Raji (cell line): Measurements from ENCODE around the gene ZNF778.

Source experiments
- POLR2A ChIP-seq: IDR thresholded peaks from 2 replicates; pipeline ENCODE4 v1.6.1; 2011; ENCODE audit warnings: low read depth, low read length, control low read depth; ENCODE audit not compliant: insufficient read depth

ZNF778 gene

DNA sequence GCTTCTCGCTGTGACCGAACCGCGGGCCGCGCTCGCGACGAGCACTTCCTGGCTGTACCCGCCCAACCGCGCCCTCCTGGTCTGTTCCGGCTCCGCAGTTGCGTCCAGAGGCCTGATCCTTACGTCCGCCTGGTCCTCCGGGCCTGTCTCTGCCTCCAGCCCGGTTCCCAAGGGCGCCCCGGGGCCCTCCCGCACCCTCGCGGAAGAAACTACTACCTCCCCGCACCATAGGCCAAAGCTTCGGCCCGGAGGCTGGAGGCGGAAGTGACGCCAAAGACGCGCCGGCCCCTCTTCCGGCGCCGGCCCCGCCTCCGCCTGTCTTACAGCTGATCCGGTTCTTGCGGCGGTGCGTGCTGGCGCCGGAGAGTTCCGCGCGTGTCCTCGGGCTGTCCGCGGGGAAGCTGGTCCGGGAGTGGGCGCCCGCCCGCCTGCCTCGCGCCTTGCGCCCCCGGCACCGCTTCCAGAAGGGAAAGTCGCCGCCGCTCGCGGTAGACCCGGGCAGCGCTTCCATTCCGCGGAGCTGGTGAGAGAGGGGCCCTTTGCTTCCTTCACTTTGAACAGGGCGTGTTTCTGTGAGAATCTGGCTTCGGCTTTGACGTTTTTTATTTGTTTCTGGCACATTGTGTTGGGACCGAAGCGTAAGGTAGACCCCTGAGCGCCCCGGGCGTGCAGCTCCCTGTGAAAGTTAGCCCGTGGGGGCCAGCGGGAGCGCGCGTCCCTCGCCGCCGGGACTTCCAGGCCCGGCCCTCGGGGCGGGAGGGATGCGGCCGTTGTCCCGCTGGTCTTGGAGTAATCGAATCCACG, at the start of gene ZNF778:
Gene ZNF778, plus strand, starts transcription at position 316 of the 804 bp plus-strand sequence. CDS start 3,425 bp downstream, outside the sequence.
- peak; percentile 83 for TF ChIP-seq POLR2A

DNA sequence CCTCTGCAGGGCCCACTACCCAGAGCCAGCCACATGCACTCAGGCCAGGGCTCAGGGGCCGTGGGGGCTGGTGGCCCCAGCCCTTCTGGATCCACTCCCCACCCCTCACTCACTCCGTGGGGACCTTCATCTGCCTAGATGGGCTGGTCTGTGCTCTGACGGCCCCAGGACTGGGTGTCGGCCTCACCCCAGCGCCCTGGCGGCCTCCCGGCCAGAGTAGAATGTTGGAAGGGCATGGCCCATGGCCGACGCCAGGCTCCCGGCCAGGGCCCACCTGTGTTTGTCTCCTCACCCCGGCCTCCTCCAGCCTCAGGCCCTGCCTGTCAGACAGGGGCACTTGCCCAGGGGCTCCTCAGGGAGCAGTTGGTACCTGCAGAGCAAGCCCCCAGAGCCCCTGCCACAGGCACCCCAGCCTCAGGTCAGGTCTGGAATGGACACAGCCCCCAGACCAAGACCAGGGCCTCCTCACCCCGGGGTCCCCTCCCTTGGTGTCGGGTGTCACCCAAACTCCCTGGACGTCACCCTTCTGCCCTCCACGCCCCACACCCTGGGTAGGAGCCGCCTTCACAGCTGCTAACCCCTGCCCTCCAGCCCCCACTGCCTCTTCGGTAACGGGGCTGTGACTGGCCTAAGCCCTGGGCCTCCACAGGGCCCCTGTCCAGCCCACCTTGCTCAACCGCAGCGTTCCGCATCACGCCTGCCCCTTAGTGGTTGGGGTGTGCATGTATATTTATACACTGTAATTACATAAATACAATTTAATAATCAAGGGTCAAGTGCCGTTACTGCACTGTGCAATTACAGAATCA, 48.9 kb upstream of the ZNF778 start:
- TF ChIP-seq POLR2A = no peak

DNA sequence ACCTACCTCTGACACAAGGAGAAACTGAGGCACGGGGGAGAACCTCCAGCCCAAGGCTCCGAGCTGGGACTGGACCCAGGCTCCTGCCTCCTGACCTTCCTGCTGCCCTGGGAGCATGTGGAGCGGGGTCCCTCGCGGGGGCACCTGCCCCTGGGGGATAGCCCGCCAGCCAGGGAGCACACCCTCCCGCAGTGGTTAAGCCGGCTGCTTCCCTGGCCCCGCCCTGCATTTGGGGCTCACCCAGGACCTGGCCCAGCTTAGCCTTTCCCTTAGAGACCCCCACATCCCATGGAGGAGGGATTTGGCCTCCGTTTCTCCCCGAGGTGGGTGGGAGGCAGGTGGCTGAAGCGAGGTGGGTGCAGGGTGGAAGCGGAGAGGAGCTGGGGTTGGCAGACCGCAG, 47.7 kb upstream of the ZNF778 start:
- no peak for TF ChIP-seq POLR2A

DNA sequence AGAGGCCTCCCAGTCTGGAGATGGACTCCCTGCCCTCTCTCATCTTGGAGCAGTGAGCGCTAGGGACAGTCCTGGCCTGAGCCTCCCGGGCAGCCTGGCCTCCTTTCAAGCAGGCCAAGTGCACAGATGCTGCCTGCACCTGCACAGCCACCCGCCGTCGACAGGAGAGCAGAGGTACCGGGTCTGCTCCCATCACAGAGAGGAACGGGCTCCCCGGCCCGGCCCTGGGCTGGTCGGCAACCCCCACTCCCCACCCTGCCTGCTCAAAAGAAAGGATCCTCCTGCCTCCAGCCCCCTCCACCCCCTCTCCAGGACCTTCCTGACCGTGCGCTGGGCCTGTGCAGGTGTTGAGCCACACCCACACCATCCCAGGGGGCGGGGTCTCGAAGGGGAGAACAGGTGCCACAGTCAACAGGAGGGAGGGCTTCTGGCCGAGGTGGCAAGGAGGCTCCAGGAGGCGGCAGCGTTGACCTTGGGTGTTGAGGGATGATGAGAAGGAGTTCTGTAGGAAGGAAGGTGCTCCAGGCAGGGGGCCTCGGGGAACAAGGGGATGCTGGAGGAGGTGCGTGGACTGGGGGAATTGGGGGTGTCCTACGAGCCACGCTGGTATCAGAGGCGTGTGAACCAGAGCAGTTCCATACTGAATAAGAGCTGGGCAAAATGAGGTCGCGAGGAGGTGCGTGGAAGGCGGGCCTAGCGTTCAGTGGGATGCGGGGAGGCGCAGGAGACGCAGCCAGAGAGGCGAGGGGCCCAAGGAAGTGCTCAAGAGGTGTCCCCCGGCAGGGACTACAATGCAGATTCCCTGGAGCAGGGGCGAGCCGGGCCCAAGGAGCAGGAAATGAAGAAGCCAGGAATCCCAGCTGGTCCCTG, 46.9 kb upstream of the ZNF778 start:
- TF ChIP-seq POLR2A = no peak

DNA sequence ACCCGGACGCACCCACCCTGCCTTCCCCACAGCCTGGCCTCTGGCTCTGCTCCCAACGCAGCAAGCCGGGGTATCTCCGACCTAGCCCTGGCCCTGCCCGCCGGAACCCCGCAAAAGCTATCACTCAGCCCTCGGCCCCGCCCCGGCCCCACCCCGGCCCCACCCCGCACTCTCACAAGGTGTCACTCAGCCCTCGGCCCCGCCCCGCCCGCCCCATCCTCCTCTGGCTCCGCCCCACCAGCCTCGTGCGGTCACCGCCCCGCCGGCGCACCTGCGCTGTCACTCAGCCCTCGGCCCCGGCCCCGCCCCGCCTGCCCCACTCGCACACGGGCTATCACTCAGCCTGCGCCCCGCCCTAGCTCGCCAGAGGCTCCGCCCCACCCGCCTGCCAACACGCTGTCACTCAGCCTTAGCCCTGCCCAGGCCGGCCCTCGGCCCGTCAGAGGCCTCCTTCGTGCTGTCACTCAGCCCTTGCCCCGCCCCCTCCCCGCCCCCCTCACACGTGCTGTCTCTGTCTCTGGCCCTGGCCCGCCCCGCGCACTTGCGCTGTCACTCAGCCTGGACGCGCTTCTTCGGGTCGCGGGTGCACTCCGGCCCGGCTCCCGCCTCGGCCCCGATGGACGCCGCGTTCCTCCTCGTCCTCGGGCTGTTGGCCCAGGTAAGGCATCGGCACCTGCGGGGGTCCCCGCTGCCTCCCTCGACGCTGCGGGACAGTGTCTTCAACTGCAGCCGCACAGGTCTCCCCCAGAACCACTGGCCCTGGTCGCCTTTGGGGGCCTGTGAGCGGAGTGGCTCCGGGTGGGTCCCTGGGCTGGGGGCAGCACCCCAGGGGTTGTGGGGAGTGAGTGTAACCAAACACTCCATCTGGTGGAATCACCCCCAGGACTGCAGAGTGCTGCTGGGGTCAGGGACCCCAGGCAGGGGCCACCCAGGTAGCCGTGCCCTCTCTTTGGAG, 46.0 kb upstream of the ZNF778 start, which contains the start of gene CDH15:
Gene CDH15, plus strand, starts transcription at position 533 of the 955 bp plus-strand sequence. Its CDS starts 84 bp downstream, at position 617.
- TF ChIP-seq POLR2A = no peak

DNA sequence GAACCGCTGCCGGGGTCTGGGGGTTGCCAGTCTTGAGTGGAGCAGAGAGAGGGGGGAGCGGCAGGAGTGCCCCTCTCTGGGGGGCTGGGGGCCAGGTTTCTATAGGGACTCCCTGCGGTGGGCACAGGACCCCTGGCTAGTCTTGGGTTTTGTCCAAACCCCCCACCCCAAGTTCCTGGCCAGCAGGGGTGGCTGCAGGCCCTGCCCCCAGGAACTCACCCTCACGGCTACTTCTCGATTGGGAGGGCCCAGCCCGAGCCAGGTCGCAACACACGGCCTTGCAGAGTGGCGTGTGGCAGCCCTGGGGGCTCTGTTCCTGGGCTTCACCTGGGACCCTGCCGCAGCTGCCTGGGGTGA, 45.4 kb upstream of the ZNF778 start:
- no peak for TF ChIP-seq POLR2A

DNA sequence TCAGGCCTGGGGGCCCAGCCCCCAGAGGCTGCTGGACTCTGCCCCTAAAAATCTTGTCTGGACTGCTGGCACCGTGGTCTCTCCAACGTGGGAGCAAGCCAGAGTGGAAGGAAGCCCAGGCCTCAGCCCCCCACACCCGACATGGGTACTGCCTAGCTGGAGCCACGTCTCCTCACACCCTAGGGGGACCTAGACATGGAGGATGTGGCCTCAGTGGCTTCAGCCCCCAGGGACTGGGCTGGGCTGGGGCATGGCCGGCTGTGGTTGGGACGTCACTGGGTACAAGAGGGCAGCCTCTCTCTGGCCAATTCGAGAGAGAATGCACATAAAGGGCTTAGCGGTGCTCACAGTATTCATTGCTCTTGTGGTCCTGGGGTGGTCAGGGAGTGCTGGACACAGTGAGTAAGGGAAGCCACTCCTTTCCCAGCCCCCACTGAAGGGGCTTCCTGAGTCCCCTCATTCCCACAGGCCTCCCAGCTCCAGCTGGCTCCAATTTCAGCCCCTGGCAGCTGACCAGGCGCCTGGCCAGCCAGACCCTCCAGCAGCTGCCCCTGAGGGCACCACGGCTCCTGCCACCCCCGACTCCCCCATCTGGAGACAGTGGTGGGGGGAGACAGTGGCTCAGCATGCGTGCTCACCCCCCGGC, 44.9 kb upstream of the ZNF778 start:
- TF ChIP-seq POLR2A = no peak

DNA sequence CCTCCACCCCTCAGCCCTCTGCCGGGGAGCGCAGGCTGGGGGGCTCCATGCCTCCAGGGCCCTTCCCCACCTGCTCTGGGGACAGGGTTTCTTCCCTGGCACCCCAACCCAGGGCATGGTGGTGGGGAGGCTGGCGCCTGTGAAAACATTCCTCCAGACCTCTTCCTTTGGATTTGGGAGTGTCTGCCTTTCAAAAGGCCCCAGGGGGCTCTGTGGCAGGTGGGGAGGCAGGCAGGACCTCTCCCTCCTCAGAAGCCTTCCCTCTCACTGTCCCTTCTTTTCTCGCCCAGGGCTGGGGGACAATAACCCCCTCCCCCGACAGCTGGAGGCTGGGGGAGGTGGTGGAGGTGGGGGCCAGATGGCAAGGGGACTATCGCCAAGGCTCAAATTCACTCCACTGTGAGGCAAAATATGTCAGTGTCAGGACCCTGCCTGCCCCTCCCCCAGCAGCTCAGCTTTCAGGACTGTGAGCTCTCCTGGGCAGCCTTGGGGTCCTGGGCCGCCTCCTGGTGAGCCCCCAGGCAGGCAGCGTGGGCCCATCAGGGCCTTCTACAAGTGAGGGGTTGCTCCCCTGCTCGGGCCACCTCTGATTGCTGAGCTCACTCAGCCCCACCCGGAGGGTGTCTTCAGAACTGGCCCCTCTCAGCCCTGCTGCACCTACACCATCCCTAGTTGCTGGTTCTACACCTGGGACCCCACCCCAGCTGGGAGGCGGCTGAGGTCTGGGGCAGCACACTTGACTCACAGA, 44.2 kb upstream of the ZNF778 start:
- no peak for TF ChIP-seq POLR2A

DNA sequence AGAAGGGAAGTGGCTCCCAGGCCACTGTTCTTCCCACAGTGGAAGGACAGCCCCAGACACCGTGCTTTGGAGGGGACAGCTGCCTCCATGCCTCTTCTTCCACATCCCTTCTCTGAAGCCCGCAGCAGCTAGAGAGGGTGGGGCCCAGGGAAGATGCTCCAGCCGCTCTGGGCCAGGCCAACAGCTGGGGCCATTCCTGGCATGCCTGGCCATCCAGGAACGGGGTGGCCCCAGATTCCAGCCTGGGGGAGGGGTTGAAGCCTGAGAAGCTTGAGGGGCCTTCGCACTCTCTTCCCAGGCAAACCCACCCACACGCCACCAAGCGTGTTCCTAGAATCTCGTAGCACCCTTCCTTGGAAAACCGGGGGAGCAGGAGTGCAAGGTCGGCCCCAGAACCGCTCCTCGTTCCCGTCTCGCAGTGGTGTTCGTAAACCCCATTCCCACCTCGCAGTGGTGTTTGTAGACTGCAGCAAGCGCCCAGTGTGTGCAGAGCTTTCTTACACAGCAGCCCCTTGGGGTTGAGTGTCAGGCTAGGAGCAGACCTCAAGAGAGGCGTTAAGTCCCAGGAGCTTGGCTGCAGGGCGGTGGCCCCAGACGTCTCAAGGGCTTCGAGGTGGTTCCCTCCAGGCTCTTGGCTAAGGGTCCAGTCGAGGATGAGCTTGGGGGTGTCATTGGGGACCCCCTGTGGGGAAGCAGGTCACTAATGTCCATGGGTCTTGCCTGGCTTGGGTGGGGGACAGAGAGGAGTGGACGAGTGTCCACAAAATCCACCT, 43.3 kb upstream of the ZNF778 start:
- TF ChIP-seq POLR2A = no peak

DNA sequence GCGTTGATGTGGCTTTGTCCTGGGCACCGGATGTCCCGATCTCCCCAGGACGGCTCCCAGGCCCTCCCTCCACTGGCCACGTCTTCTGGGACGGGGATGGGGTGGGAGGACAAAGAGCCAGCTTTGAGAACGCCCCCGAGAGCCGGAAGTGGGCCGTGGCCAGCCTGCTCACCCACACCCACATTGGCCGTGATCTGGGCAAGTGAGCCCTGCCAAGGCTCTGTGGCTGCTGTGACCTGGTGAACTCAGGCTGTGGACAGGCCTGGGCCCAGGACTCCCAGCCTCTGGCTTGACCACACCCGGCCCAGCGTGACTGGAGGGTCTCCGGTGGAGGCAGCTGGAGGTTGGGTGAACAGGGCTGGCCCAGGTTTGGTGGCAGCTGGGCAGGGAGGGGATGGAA, 42.6 kb upstream of the ZNF778 start:
- no peak for TF ChIP-seq POLR2A

DNA sequence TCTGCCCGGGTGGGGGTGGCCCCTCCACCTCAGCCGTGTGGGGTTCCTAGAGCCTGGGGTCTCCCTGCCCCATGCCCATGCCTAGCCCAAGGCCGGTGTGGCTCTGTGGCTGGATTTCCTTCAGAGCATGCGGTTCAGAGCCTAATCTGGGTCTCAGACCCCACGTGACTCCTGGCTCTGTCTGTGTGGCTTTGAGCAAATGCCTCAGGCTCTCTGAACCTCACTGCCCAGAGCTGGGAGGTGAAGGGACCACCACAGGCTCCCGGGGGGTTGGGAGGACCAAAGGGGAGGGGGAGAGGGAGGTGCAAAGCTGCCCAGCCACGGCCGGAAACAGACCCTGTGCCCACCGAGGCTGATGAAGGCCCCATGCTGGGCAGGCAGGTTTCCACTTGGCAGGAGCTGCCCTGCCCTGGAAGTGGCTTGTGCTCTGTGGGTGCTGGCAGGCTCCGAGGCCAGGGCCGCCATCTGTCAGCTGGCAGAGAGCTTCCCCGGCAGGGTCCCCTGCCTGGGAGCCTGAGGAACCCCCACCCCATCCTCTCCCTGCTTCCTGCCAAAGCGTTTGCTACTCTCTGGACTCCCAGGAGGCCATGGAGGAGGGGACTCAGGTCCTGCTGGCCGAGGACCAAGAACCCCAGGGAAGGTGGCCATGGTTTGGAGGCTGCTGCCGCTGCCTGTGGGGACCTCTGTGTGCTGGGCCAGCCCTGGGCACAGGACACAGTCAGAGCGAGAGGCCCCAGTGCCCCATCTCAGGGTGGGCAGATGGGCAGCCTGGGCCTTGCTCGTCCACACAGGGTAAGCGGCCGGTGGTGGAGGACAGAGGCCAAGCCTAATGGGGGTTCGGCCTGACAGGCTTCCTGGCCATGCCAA, 42.0 kb upstream of the ZNF778 start:
- TF ChIP-seq POLR2A = no peak

DNA sequence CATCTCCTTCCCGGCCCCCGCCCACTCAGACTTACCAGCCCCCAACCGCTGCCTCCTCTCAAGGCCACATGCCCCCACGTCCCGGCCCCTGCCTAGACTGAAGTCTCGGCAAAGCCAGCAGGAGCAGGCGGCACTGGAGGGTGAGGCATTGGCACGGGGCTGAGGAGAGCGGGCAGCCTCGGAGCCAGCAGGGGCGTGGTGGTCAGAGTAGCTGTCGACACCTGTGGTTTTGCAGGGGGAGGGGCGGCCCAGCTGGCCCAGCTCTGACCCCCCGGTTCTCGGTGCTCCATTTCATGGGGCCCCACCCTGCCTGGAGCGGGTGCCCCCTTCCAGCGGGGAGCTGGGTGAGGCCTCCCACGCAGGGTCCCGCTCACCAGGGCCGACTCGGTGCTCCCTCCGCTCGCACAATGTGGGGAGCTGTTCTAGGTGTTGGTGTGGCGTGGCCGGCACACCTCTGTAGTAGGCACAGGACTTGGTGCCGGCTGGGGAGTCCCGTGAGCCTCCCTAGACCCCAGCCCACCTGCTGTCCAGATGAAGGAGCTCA, 41.3 kb upstream of the ZNF778 start:
- TF ChIP-seq POLR2A = no peak
